SHP77 (cell line): Measurements from ENCODE around the gene BST2.

ENCODE experiments used
- DNase-seq, 2 experiments: peaks; one replicate each; lab custom pipeline; 2025; lab: John Stamatoyannopoulos, UW

The BST2 gene, protein sequence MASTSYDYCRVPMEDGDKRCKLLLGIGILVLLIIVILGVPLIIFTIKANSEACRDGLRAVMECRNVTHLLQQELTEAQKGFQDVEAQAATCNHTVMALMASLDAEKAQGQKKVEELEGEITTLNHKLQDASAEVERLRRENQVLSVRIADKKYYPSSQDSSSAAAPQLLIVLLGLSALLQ

GRCh38 chr19:17405250-17406045, at the start of gene BST2:
Gene BST2 (minus strand): TSS chr19:17405630. CDS start chr19:17405575, 55 bp downstream.
- DNase-seq, result peak; percentile 61 to 76

- DNase-seq, result no peak
These were observed 49.2 kb upstream of the BST2 start for GRCh38 chr19:17454576-17455071.

DNA sequence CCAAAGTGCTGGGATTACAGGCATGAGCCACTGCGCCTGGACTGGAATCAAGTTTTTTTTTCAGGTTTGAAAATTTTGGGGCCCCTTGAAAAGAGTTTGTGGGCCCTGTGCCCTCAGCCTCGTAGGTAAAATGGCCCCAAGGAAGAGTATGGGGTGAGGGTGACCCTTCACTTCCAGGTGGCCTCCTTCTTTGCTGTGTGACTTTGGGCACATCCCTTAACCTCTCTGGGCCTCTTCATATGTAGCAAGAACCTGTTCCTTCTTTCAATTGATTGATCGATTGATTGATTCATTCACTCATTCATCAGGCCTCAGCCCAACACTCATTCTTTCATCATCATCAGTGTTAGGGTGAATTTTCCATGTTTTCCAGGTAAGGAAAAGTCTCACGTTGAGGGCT, 46.4 kb upstream of the BST2 start:
- no peak for DNase-seq

- no peak for DNase-seq
These were observed 45.0 kb upstream of the BST2 start for GRCh38 chr19:17450264-17451075.

- DNase-seq, result peak in 1 of 2 experiments; percentile 15
These were observed 42.9 kb upstream of the BST2 start, which contains the start of gene TMEM221 for GRCh38 chr19:17448131-17448967. Gene TMEM221 (minus strand): TSS chr19:17448668. CDS start chr19:17448462, 206 bp downstream.

- no peak for DNase-seq
These were observed 42.3 kb upstream of the BST2 start for GRCh38 chr19:17447704-17448130.

DNA sequence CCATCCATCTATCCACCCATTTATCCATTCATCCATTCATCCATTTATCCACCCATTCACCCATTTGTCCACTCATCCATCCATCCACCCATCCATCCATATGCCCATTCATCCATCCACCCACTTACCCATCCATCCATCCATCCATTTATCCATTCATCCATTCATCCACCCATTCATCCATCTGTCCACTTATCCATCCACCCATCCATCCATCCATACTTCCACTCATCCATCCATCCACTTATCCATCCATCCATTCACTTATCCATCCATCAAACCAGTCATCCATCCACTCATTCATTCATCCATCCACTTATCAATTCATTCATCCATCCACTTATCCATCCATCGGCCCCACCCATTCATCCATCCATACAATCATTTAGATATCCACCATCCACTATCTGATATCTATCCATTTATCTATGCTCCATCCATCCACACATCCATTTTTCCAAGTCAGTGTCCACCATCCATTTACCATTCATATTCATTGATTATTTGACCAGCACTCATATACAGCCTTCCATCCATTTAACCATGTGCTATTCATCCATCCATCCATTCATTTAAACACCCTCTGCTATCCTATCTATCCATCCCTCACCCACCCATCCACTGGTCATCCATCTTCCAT, 40.2 kb upstream of the BST2 start:
- no peak for DNase-seq

GRCh38 chr19:17441241-17442021, 36.0 kb upstream of the BST2 start:
- DNase-seq, result no peak

DNA sequence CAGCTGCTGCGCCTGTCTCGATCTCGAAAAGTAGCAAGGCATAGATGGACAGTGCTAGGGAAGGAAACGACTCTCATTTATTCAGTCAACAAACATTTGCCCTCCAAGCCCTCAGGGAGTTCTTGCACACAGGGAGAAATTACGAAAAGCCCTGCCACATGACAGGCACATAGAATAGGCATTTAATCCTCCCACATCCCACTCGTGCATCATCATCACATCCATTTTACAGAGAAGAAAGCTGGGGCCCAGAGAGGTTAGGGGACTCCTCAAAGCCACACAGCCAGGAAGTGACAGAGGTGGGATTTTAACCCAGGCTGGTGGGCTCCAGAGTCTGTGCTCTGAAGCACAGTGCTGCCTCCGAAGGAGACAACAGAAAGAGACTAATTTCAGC, 31.4 kb upstream of the BST2 start:
- no peak for DNase-seq

GRCh38 chr19:17436094-17436873, 30.9 kb upstream of the BST2 start:
- DNase-seq, result no peak

GRCh38 chr19:17435218-17435617, 29.8 kb upstream of the BST2 start:
- no peak for DNase-seq

DNA sequence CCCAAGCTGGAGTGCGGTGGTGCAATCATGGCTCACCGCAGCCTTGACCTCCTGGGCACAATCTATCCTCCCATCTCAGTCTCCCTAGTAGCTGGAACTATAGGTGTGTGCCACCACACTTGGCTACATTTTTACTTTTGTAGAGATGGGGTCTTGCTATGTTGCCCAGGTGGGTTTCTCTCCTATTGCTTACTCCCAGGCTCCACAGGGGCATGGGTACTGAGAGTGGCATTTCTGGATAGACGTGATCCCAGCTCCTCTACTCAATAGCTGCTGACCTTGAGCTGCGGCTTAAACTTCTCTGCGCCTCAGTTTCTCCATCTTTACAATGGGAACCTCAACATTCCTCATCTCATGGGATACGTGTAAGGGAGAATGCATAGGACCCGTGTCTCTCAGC, 26.0 kb upstream of the BST2 start:
- DNase-seq, result no peak

DNA sequence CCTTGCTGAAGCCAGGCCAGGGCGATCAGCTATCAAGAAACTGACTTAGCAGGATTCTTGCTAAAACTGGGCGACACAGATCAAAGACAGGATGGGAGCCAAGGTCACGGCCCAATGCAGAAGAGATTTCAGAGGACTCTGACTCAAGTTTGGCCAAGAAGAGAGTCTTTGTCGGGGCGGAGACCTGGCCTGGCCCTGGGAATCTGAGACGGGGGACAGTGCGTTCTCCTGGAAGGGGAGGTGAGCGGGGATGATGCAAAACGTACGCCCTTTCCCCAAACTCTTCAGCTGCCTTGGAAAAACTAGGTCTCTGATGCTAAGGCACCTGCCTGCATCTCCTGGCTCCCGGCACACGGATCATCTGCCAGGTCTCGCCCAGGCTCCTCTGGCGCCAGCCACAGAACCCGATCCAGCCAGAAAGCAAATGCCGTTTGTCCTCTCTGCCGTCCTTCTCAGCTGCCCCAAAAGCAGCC, 24.2 kb upstream of the BST2 start:
- DNase-seq, result no peak

GRCh38 chr19:17424743-17425365, 19.4 kb upstream of the BST2 start:
- peak in 1 of 2 experiments; percentile 22 for DNase-seq

DNA sequence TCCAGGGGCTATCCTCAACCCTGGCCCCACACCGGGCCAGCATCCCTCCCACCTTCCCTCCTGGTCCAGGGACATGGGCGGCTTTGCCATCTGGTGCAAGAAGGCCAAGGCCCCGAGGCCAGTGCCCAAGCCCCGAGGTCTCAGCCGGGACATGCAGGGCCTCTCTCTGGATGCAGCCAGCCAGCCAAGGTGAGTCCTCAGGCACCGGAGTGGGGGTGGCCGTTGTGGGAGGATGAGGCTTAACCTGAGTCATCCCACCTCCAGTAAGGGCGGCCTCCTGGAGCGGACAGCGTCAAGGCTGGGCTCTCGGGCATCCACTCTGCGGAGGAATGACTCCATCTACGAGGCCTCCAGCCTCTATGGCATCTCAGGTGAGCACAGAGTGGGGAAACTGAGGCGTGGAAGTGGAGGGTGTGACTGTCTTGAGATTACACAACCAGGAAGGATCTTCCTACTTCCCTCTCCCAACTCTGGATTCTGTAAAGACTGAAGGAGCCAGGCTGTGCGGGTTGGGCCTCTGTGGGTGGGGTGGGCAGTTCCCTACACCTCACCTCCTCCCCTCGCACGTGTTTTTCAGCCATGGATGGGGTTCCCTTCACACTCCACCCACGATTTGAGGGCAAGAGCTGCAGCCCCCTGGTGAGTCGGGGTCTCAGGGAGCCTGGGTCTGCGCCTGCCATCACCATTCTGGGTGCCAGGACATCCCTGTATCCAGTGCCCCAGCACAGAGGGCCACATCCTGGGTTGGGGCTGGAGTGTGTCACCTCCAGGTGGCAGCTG, 18.2 kb upstream of the BST2 start:
- no peak for DNase-seq

DNA sequence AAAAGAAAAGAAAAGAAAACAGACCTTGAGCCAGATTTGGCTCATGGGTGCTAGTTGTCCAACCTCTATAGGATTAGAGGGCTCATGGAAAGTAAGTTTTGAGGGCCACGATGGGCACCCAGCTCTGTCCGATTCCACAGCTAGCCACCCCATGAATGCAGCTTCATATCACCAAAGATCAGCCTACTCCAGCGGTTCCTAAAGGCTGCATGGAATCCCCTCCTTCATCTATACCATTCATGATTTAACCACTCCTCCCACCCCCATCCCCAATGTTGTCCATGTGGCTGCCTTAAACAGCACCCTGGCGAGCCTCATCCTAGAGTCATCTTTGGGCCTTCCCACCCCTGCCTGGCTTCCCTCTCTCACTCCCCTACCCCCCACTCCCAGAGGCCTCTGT, 16.5 kb upstream of the BST2 start:
- DNase-seq, result no peak

DNA sequence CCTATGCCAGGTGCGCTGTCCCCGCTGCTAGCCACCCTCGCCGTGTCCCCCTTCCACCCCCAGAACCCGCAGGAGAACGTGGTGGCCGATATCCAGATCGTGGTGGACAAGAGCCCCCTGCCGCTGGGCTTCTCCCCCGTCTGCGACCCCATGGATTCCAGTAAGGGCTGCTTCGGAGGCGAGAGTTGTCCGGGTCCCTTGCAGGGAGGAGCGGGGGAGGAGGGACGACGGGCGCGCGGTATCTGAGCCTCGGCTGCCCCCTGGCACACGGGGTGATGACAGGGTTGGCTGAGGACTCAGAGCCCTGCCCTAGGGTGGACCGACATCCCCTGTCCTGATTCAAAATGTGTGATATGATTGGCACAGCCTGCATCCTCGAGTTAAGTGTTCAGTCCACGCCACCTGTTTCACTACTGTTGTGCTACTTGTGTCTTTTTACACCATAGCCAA, 15.1 kb upstream of the BST2 start:
- peak; percentile 26 to 37 for DNase-seq
